IPS-15b (cell line): ENCODE measurements around the gene NR2F1.
"Not testable (repeated sequence)": the region's sequence is repeated elsewhere in the genome, so short reads cannot be mapped to it uniquely, and the experiment has no call there.

Experiments used
- H3K27me3 ChIP-seq: one replicate; pipeline ENCODE4 v1.6.1; 2013; ENCODE audit warnings: low read length; ENCODE audit not compliant: control insufficient read depth, insufficient read depth
- H3K36me3 ChIP-seq: one replicate; pipeline ENCODE4 v1.6.1; 2013; ENCODE audit warnings: low read length; ENCODE audit not compliant: control insufficient read depth, insufficient read depth
- H3K4me1 ChIP-seq: one replicate; pipeline ENCODE4 v1.6.1; 2013; ENCODE audit warnings: mild to moderate bottlenecking, low read length; ENCODE audit not compliant: control insufficient read depth, insufficient read depth
- H3K4me3 ChIP-seq: one replicate; pipeline ENCODE4 v1.5.1; 2013; ENCODE audit warnings: low read depth, low read length
- H3K9ac ChIP-seq: one replicate; pipeline ENCODE4 v1.6.1; 2013; ENCODE audit warnings: low read depth, mild to moderate bottlenecking, low read length
- H3K9me3 ChIP-seq: one replicate; pipeline ENCODE4 v1.6.1; 2013; ENCODE audit warnings: mild to moderate bottlenecking, low read length; ENCODE audit not compliant: control insufficient read depth, insufficient read depth

Gene NR2F1

DNA sequence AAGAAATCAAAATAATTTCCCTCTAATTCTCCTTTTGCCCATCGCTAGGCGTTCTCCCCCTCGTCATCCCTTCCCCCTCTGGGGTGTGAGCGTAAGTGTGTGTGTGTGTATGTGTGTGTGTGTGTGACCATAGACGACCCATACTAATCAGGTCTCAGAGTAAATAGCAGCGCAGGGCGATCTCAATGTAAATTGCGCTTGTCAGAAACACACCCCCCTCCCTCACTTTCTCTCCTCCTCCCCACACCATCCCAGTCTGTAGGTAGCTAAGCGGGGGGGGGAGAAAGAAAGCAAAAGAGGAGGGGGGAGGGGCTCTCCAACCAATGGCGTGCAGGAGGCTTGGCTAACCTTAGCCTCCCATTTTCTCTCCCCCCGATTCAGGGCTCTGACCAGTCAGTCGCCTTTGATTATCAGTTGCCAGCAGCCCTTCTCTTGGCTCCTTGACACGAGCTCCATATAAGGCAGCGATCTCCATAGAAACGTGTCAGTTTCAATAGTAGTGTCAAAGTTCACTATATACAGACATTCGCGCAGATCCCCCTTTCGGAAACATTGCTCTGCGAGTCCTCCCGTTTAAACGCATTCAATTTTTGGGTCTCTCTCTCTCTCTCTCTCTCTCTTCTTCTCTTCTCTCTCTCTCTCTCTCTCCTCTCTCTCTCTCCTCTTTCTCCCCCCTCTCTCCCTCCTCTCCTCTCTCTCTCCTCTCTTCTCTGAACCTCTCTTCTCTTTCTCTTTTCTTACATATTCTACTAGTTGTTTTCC is at the start of gene NR2F1:
Gene NR2F1 (plus strand): TSS at position 546 of the 762 bp plus-strand sequence. CDS start 1,802 bp downstream, outside the sequence.
- Histone ChIP-seq H3K9ac (no peak within 1 kb of the TSS), H3K4me3 (peak within 1 kb of the TSS; percentile 18), H3K36me3 (no peaks in the 10 kb centered on the region), H3K4me1 (peaks cover 11% of the 10 kb centered on the region), H3K9me3 (no peaks in the 10 kb centered on the region), H3K27me3 (peaks cover 81% of the 10 kb centered on the region)

DNA sequence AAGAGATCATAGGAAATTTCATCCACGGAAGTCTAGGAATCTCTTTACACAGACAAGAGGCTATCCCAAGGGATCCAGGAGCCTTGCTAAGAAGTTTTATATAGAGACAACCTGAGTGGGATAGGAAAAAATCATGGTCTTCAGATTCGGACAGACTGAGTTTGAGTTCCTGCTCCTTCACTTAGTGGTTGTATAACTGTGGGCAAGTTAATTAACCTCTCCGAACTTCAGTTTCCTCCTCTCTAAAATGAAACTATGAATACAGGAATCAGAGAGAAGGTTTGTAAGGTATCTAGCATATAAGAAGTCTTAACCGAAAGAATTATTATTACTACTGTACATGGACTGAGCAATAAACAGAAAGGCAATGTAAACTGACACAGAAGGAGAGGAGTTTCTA is 37.1 kb upstream of the NR2F1 start:
- Histone ChIP-seq H3K4me3 (no peak overlapping the region), H3K9me3 (no peaks in the 10 kb centered on the region), H3K27me3 (no peaks in the 10 kb centered on the region), H3K9ac (no peak overlapping the region), H3K4me1 (no peaks in the 10 kb centered on the region), H3K36me3 (no peaks in the 10 kb centered on the region)

DNA sequence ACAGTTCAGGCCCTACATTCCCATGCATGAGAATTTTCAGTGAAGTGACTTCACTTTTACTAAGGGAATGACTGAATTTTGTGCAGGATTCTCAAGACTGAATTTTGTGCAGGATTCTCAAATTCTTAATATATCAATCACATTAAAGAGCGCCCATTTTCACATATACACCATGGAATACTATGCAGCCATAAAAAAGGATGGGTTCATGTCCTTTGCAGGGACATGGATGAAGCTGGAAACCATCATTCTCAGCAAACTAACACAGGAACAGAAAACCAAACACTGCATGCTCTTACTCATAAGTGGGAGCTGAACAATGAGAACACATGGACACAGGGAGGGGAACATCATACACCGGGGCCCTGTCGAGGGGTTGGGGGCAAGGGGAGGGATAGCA is 33.4 kb upstream of the NR2F1 start:
- H3K9ac ChIP-seq, H3K4me3 ChIP-seq, H3K9me3 ChIP-seq, H3K4me1 ChIP-seq, H3K27me3 ChIP-seq, H3K36me3 ChIP-seq: not testable (repeated sequence)

GRCh38 chr5:93557021-93557604 is 25.9 kb upstream of the NR2F1 start:
- no peak overlapping the region for H3K9ac ChIP-seq
- H3K9me3 ChIP-seq = no peaks in the 10 kb centered on the region
- no peaks in the 10 kb centered on the region for H3K36me3 ChIP-seq
- H3K4me1 ChIP-seq = no peaks in the 10 kb centered on the region
- H3K27me3 ChIP-seq = no peaks in the 10 kb centered on the region
- H3K4me3 ChIP-seq = no peak overlapping the region

DNA sequence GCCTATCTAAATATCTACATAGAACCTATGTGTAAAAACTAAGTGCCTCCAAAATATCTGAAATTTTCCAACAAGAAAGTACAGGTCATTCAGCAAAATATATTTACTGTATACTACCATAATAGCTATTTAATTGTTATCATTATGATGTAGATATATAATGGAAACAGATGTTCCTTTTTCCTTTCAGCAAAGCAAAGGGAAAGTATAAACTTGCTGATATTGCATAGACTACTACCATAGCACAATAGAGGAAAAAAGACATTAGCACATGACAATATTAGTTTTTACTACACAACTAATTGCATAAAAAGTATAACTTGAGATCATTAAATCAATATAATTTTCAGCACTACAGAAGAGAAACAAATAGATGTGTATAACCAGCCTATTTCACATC is 16.9 kb upstream of the NR2F1 start:
- Histone ChIP-seq H3K9me3 (no peaks in the 10 kb centered on the region), H3K36me3 (no peaks in the 10 kb centered on the region), H3K4me3 (no peak overlapping the region), H3K9ac (no peak overlapping the region), H3K27me3 (peaks cover 40% of the 10 kb centered on the region), H3K4me1 (peaks cover 2% of the 10 kb centered on the region)

GRCh38 chr5:93567424-93567823 is 15.6 kb upstream of the NR2F1 start:
- Histone ChIP-seq H3K4me3 (no peak overlapping the region), H3K27me3 (peaks cover 53% of the 10 kb centered on the region), H3K9me3 (no peaks in the 10 kb centered on the region), H3K36me3 (no peaks in the 10 kb centered on the region), H3K4me1 (peaks cover 7% of the 10 kb centered on the region), H3K9ac (no peak overlapping the region)

DNA sequence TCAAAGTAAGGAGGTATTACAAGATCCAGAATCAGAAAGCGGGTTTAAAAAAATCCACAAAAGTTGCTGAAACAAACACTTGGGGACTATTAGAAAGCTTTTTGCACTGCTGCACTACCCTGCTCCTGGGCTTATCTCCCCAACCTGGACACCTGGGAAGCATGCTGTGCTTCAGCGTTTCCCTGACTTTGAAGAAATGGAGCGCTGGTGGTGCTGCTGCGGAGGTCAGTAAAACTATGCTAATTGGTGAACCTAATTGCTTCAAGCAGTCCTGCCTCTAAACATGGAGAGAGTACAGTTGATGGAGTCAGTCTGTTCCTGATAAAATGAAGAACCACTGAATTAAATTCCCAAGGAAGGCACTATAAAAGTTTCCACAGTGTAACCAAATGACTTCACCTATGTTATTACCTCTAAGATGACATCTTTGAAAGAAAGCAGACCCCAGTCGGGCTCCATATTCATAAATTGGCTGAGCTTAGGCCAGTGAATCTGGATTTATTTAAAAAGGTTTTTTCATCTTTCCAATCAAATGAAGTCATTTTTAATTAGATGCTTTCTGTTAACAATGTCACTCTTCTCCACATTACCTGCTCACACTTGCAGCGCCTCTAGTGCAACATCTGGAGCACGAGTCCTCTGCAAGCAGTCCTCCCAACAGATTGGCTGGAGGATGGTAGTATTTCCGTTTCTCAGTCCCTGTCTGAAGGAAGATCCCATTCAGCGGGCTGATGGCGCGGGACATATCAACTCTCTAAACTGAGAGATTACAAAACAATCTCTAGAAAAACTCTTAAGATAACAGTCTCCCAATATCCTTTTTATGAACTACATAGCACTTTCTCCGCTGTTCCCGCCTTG is 13.5 kb upstream of the NR2F1 start:
- Histone ChIP-seq H3K4me1 (peaks cover 9% of the 10 kb centered on the region), H3K4me3 (peak overlapping the region; percentile 40), H3K9me3 (no peaks in the 10 kb centered on the region), H3K27me3 (peaks cover 74% of the 10 kb centered on the region), H3K36me3 (no peaks in the 10 kb centered on the region), H3K9ac (no peak overlapping the region)

GRCh38 chr5:93570294-93571113 is 12.5 kb upstream of the NR2F1 start:
- H3K9me3 ChIP-seq = no peaks in the 10 kb centered on the region
- H3K36me3 ChIP-seq = no peaks in the 10 kb centered on the region
- peak overlapping the region; percentile 16 for H3K9ac ChIP-seq
- peaks cover 84% of the 10 kb centered on the region for H3K27me3 ChIP-seq
- H3K4me1 ChIP-seq = peaks cover 9% of the 10 kb centered on the region
- peak overlapping the region; percentile 40 for H3K4me3 ChIP-seq

DNA sequence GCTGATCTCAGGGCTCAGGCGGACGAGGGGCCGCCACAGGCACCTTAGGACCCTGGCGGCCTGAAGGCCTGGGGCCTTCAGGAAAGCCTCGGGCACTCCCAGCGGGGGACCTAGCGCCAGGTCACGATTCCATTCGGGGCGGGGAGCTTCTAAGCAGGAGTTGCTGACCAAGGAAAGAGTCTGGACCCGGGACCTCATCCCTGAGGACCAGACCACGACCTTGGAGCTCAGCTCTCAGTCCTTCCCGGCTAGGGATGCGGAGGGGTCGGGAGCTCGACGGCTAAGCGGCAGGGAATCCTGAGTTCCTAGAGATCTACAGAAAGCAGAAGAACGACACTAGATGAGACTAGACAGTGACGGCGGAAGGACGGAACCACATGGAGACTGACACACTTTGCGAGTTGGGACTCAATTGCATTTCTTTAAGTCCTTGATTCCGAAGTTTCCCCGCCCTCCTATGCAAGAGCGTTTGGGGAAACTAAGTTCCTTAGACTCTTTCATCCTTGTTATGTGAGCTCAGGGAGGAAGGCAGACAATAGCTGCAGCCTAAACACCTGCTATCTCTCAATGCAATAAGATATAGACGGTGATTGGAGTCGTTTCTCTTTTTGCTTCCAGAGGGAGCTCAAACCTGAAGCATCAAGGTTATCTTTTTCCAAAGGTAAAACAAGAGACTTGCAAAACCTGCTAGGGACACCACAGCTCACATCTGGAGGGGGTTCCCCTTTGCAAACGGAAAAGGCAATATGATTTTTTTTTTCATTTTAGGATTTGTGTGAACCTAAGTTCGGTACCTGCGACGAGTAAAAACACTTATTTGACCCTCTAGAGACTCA is 11.7 kb upstream of the NR2F1 start:
- H3K27me3 ChIP-seq = peaks cover 93% of the 10 kb centered on the region
- H3K9ac ChIP-seq = no peak overlapping the region
- H3K9me3 ChIP-seq = no peaks in the 10 kb centered on the region
- peaks cover 9% of the 10 kb centered on the region for H3K4me1 ChIP-seq
- peak overlapping the region; percentile 40 for H3K4me3 ChIP-seq
- H3K36me3 ChIP-seq = no peaks in the 10 kb centered on the region

GRCh38 chr5:93572101-93572607 is 10.9 kb upstream of the NR2F1 start:
- peaks cover 94% of the 10 kb centered on the region for H3K27me3 ChIP-seq
- H3K4me3 ChIP-seq = peak overlapping the region; percentile 40
- no peaks in the 10 kb centered on the region for H3K9me3 ChIP-seq

More at GRCh38 chr5:93572101-93572607, 10.9 kb upstream of the NR2F1 start:
- peaks cover 9% of the 10 kb centered on the region for H3K4me1 ChIP-seq
- H3K9ac ChIP-seq = no peak overlapping the region
- H3K36me3 ChIP-seq = no peaks in the 10 kb centered on the region
